ENCODE data around the gene PRG3. TPM values are rescaled to one million over a fixed set of nuclear protein-coding genes. Genes with fewer than 3 reads are reported as not detected.

PRG3 gene
- total RNA-seq, 1 donor from 2014 or later: not detected

DNA sequence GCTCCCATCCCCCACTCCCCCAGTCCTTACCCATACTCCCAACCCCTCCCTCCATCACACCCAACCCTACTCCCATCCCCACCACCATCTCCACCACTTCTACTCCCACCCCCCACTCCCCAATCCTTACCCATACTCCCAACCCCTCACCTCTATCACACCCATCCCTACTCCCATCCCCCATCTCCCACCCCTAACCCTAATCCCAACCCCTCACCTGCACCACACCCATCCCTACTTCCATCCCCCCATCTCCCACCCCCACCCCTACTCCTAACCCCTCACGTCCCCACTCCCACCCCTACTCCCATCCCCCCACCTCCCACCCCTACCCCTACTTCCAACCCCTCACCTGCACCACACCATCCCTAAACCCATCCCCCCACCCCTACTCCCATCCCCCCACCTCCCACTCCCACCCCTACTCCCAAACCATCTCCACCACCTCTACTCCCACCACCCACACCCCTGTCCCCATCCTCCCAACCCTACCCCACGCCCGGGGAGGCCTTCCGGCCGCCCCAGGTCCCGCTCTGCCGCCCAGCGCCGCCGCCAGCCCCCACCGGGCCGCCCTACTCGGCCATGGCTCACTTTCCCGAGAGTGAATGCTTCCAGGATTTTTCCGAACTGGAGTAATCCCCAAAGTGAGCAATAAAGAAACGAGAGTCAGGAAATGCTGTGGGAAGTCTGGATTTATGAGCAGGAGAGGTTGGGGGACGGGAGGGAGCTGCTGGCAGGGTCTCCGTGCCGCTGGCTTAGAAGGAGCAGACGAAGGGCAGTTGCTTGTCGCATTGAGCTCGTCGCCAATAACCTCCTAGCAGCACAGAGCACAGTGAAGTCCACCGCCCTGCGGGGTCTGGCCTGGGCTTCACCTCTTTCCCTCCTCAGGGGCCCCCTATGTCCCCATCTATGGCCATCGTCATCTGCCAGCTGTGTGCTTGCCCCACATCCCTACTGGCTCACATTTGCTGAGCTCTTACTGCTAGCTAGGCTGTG is 4.6 kb downstream of the PRG3 start:
- Mint-ChIP-seq H3K9me3 (ENCODE audit: low read depth) (no peaks in the 10 kb centered on the region), H3K27me3 (peaks cover 35% of the 10 kb centered on the region), H3K27ac (no peak overlapping the region), H3K4me3 (ENCODE audit: low read depth) (no peak overlapping the region), H3K36me3 (ENCODE audit: insufficient read depth) (no peaks in the 10 kb centered on the region), H3K4me1 (ENCODE audit: low read depth) (no peaks in the 10 kb centered on the region)
- DNase-seq (ENCODE audit: low spot score, unreplicated experiment): no peak
- TF ChIP-seq CTCF (IDR thresholded peaks at IDR 0.05; ENCODE audit: unreplicated experiment): no peak

GRCh38 chr11:57375490-57375889 is 5.5 kb downstream of the PRG3 start:
- Mint-ChIP-seq H3K36me3 (ENCODE audit: insufficient read depth) (no peaks in the 10 kb centered on the region), H3K4me1 (ENCODE audit: low read depth) (no peaks in the 10 kb centered on the region), H3K9me3 (ENCODE audit: low read depth) (no peaks in the 10 kb centered on the region), H3K27me3 (peaks cover 28% of the 10 kb centered on the region), H3K4me3 (ENCODE audit: low read depth) (no peak overlapping the region), H3K27ac (no peak overlapping the region)
- no peak for DNase-seq (ENCODE audit: low spot score, unreplicated experiment)
- TF ChIP-seq CTCF (IDR thresholded peaks at IDR 0.05; ENCODE audit: unreplicated experiment): no peak

DNA sequence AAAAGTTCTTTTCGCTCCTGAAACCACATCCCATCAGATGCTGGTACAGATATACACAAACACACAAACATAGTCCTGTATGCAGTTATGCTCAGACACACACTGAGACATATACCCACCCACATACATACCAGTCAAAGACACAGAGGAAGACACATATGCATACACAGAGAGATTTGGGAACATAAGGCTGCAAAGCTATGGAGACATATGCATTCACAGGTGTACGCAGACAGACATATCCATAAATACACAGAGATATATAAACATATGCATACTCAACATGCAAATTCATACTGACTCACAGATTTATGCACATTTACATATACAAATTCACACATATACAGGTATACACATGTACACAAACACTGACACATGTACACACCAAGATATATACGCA is 6.0 kb downstream of the PRG3 start:
- Mint-ChIP-seq H3K27ac (no peak overlapping the region), H3K4me1 (ENCODE audit: low read depth) (no peaks in the 10 kb centered on the region), H3K27me3 (peaks cover 25% of the 10 kb centered on the region), H3K36me3 (ENCODE audit: insufficient read depth) (no peaks in the 10 kb centered on the region), H3K4me3 (ENCODE audit: low read depth) (no peak overlapping the region), H3K9me3 (ENCODE audit: low read depth) (no peaks in the 10 kb centered on the region)
- no peak for TF ChIP-seq CTCF (IDR thresholded peaks at IDR 0.05; ENCODE audit: unreplicated experiment)
- no peak for DNase-seq (ENCODE audit: low spot score, unreplicated experiment)

DNA sequence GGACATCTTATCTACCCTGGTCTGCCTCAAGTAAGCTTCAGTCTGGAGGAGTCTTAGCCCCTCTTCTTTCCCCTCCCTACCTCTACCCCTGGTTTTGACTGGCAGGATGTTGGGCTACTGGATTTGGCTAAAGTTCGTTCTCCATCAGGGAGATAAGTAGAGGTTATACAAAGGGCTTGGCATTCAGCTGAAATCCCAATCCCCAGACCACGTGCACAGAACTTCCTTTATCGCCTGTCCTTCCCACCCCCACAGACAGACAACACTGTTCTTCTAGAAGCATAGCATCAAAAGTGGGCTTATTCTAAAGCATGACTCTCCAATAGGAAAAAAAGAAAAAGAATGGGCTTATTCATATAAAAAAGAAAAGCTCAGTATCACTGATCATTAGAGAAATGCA is 7.8 kb downstream of the PRG3 start:
- H3K27ac Mint-ChIP-seq: no peak overlapping the region
- no peaks in the 10 kb centered on the region for H3K9me3 Mint-ChIP-seq (ENCODE audit: low read depth)
- TF ChIP-seq CTCF (IDR thresholded peaks at IDR 0.05; ENCODE audit: unreplicated experiment): no peak
- H3K4me3 Mint-ChIP-seq (ENCODE audit: low read depth): no peak overlapping the region
- no peak for DNase-seq (ENCODE audit: low spot score, unreplicated experiment)
- no peaks in the 10 kb centered on the region for H3K36me3 Mint-ChIP-seq (ENCODE audit: insufficient read depth)
- H3K4me1 Mint-ChIP-seq (ENCODE audit: low read depth): no peaks in the 10 kb centered on the region
- peaks cover 13% of the 10 kb centered on the region for H3K27me3 Mint-ChIP-seq

- H3K36me3 Mint-ChIP-seq (ENCODE audit: insufficient read depth): no peaks in the 10 kb centered on the region
- TF ChIP-seq CTCF (IDR thresholded peaks at IDR 0.05; ENCODE audit: unreplicated experiment): no peak
Measured at GRCh38 chr11:57370941-57371340, 10.0 kb downstream of the PRG3 start.

More at GRCh38 chr11:57370941-57371340, 10.0 kb downstream of the PRG3 start:
- no peak for DNase-seq (ENCODE audit: low spot score, unreplicated experiment)
- Mint-ChIP-seq H3K4me3 (ENCODE audit: low read depth) (no peak overlapping the region), H3K27me3 (peaks cover 7% of the 10 kb centered on the region), H3K27ac (no peak overlapping the region), H3K9me3 (ENCODE audit: low read depth) (no peaks in the 10 kb centered on the region), H3K4me1 (ENCODE audit: low read depth) (no peaks in the 10 kb centered on the region)
